IMR-90 (cell line): ENCODE results near the gene LTC4S. TPM values are rescaled to one million over a fixed set of nuclear protein-coding genes. Genes with fewer than 3 reads are reported as not detected.

Experiments used
- ATAC-seq: fragments of 200-7000 bp; cut with Tn5 transposase; 2 replicates; pipeline ENCODE4 v1.9.1; 2020; ENCODE audit warnings: low read depth, mild to moderate bottlenecking, moderate library complexity
- BruUV-seq: library from RNA; stranded (reverse); fragments of 400-500 nt; replicated peaks from 2 replicates; lab custom pipeline; 2021; lab: Mats Ljungman, UMichigan
- CTCF ChIA-PET: fragments of 300-600 bp; formaldehyde crosslinking; extraction: SDS; loops from one replicate; lab custom pipeline; 2021; ENCODE audit warnings: antibody characterized with exemption; lab: Yijun Ruan, JAX
- POLR2A ChIA-PET: fragments of 300-600 bp; sonication (Branson Sonifier 250); formaldehyde crosslinking; loops from one replicate; lab custom pipeline; 2022; ENCODE audit warnings: antibody characterized with exemption; ENCODE audit not compliant: unreplicated experiment; lab: Charles Lee
- DNase-seq: peaks from one replicate; pipeline ENCODE4 v3.0.0; 2013
- H2AFZ ChIP-seq: replicated peaks from 2 replicates; pipeline ENCODE3; 2013; ENCODE audit warnings: low read length, mild to moderate bottlenecking; ENCODE audit not compliant: poor library complexity
- H2AK5ac ChIP-seq: 2 replicates; pipeline ENCODE4 v1.6.1; 2013; ENCODE audit warnings: low read depth, low read length, inconsistent platforms
- H2AK9ac ChIP-seq: replicated peaks from 2 replicates; pipeline ENCODE3; 2013; ENCODE audit warnings: mild to moderate bottlenecking, low read depth, low read length, moderate library complexity; ENCODE audit not compliant: poor library complexity
- H2BK120ac ChIP-seq: 2 replicates; pipeline ENCODE4 v1.6.1; 2013; ENCODE audit warnings: low read depth, low read length, inconsistent platforms
- H2BK15ac ChIP-seq: 3 replicates; pipeline ENCODE4 v1.6.1; 2013; ENCODE audit warnings: low read depth, low read length, inconsistent platforms
- H2BK20ac ChIP-seq: 2 replicates; pipeline ENCODE4 v1.6.1; 2013; ENCODE audit warnings: low read depth, mild to moderate bottlenecking, inconsistent platforms, low read length, moderate library complexity
- H2BK5ac ChIP-seq: 2 replicates; pipeline ENCODE4 v1.6.1; 2013; ENCODE audit warnings: mild to moderate bottlenecking, low read depth, low read length, inconsistent platforms; ENCODE audit not compliant: poor library complexity, severe bottlenecking
- H3K14ac ChIP-seq: replicated peaks from 2 replicates; pipeline ENCODE4 v1.6.1; 2013; ENCODE audit warnings: low read depth, low read length, inconsistent platforms
- H3K18ac ChIP-seq: 2 replicates; pipeline ENCODE4 v1.6.1; 2013; ENCODE audit warnings: low read depth, low read length, control low read depth
- H3K23ac ChIP-seq: 2 replicates; pipeline ENCODE4 v1.6.1; 2013; ENCODE audit warnings: low read depth, low read length, inconsistent platforms
- H3K27ac ChIP-seq: 2 replicates; pipeline ENCODE4 v1.5.1; 2013; ENCODE audit warnings: mild to moderate bottlenecking, control low read depth, low read length; ENCODE audit not compliant: insufficient read depth
- H3K27me3 ChIP-seq: 2 replicates; pipeline ENCODE4 v1.6.1; 2013; ENCODE audit warnings: low read length; ENCODE audit not compliant: control insufficient read depth, insufficient read depth
- H3K36me3 ChIP-seq: 2 replicates; pipeline ENCODE4 v1.6.1; 2013; ENCODE audit warnings: low read length, mixed read lengths; ENCODE audit not compliant: control insufficient read depth, insufficient read depth
- H3K4ac ChIP-seq: 2 replicates; pipeline ENCODE4 v1.6.1; 2013; ENCODE audit warnings: low read depth, low read length, inconsistent platforms
- H3K4me1 ChIP-seq: 2 replicates; pipeline ENCODE4 v1.6.1; 2013; ENCODE audit warnings: low read length, mixed read lengths; ENCODE audit not compliant: control insufficient read depth, insufficient read depth
- H3K4me2 ChIP-seq: 2 replicates; pipeline ENCODE4 v1.6.1; 2013; ENCODE audit warnings: low read depth, mild to moderate bottlenecking, control low read depth, low read length, moderate library complexity
- H3K4me3 ChIP-seq: 2 replicates; pipeline ENCODE4 v1.5.1; 2013; ENCODE audit warnings: low read depth, mild to moderate bottlenecking, control low read depth, low read length, moderate library complexity; ENCODE audit not compliant: insufficient read depth
- H3K56ac ChIP-seq: 2 replicates; pipeline ENCODE4 v1.6.1; 2013; ENCODE audit warnings: low read length, inconsistent platforms; ENCODE audit not compliant: insufficient read depth; ENCODE audit errors: extremely low read depth
- H3K79me1 ChIP-seq, 2 experiments: 2 replicates each; pipeline ENCODE4 v1.6.1; 2013; ENCODE audit warnings: low read length in 2 of 2, inconsistent platforms in 1 of 2, low read depth in 1 of 2
- H3K9ac ChIP-seq: 2 replicates; pipeline ENCODE4 v1.6.1; 2013; ENCODE audit warnings: low read depth, low read length, control low read depth
- H3K9me1 ChIP-seq: 2 replicates; pipeline ENCODE4 v1.6.1; 2013; ENCODE audit warnings: low read length, inconsistent platforms; ENCODE audit not compliant: insufficient read depth
- H3K9me3 ChIP-seq: 2 replicates; pipeline ENCODE4 v1.6.1; 2013; ENCODE audit warnings: low read length; ENCODE audit not compliant: control insufficient read depth, insufficient read depth
- H4K20me1 ChIP-seq: 2 replicates; pipeline ENCODE4 v1.6.1; 2013; ENCODE audit warnings: low read length, inconsistent platforms; ENCODE audit not compliant: insufficient read depth
- H4K5ac ChIP-seq: 2 replicates; pipeline ENCODE4 v1.6.1; 2013; ENCODE audit warnings: mild to moderate bottlenecking, low read depth, low read length, control low read depth
- H4K8ac ChIP-seq, 2 experiments: 2 replicates each; pipeline ENCODE4 v1.6.1; 2013; ENCODE audit warnings: low read depth in 2 of 2, low read length in 2 of 2, control low read depth in 1 of 2, inconsistent platforms in 1 of 2
- H4K91ac ChIP-seq: 2 replicates; pipeline ENCODE4 v1.6.1; 2013; ENCODE audit warnings: low read depth, low read length, inconsistent platforms; ENCODE audit not compliant: insufficient read depth
- CEBPB ChIP-seq: IDR thresholded peaks from 2 replicates; pipeline ENCODE4 v1.6.1; 2012; ENCODE audit warnings: low read depth, low read length, improper control_type of control experiment
- CHD1 ChIP-seq: IDR thresholded peaks from 2 replicates; pipeline ENCODE4 v1.6.1; 2012; ENCODE audit warnings: low read depth, low read length, improper control_type of control experiment
- FOS ChIP-seq: fragments of 150-350 bp; IDR thresholded peaks from 2 replicates; pipeline ENCODE4 v1.6.1; 2016; ENCODE audit warnings: low read depth, low read length
- MAZ ChIP-seq: IDR thresholded peaks from 2 replicates; pipeline ENCODE4 v1.6.1; 2012; ENCODE audit warnings: low read depth, mild to moderate bottlenecking, low read length, improper control_type of control experiment, moderate library complexity, borderline replicate concordance
- RCOR1 ChIP-seq: IDR thresholded peaks from 2 replicates; pipeline ENCODE4 v1.6.1; 2012; ENCODE audit warnings: mild to moderate bottlenecking, low read length, improper control_type of control experiment; ENCODE audit not compliant: insufficient replicate concordance
- WGBS, 2 experiments: methylation state at CpG; one replicate each; pipeline versions ENCODE4 v1.1.5 to v1.1.7; 2013; ENCODE audit warnings: missing lambda C conversion rate in 2 of 2; ENCODE audit not compliant: insufficient read length in 1 of 2; ENCODE audit errors: extremely low coverage in 2 of 2; 5-methylcytosine and 5-hydroxymethylcytosine counted together
- dilution Hi-C: fragments of 300-500 bp; cut with HindIII; formaldehyde crosslinking; loops from one replicate; pipeline ENCODE4 v1.14.3; 2018; ENCODE audit warnings: low sequenced_read_pairs; ENCODE audit not compliant: unreplicated experiment
- in situ Hi-C: fragments of 300-500 bp; cut with MboI; formaldehyde crosslinking; loops from 3 replicates; pipeline ENCODE4 v1.14.3; 2019; ENCODE audit warnings: low sequenced_read_pairs, inconsistent platforms, mixed read lengths
- intact Hi-C: fragments of 100-400 bp; cut with micrococcal nuclease; formaldehyde crosslinking; loops from 2 replicates; pipeline ENCODE4 v1.10.0; 2022
- polyA plus RNA-seq, 3 experiments: library from polyadenylated mRNA; depleted of rRNA; stranded (reverse); fragments of >200 nt; gene quantifications; 2 replicates each; pipeline ENCODE4 v1.2.3, GENCODE V29; 2012; ENCODE audit warnings: low replicate concordance in 1 of 3
- total RNA-seq: library from RNA; depleted of rRNA; stranded (reverse); fragments of >200 nt; gene quantifications from 2 replicates; pipeline ENCODE4 v1.2.3, GENCODE V29; 2012

LTC4S gene
- total and polyA plus RNA-seq, 2 of the 4 experiments (the other 2 are of a cell fraction) = 0.72 TPM; not detected in 1

GRCh38 chr5:179766726-179767455 is 26.9 kb upstream of the LTC4S start:
- Histone ChIP-seq H4K91ac (peak overlapping the region; percentile 53), H3K18ac (peak overlapping the region; percentile 25; the same call in 1 of the 2 replicates), H2BK120ac (peak overlapping the region; percentile 52; the same call in 1 of the 2 replicates), H3K4ac (peak overlapping the region; percentile 94), H2BK20ac (no peak overlapping the region), H3K4me2 (peak overlapping the region; percentile 16; the same call in 1 of the 2 replicates), H3K14ac (peak overlapping the region; percentile 61), H3K4me1 (peaks cover 32% of the 10 kb centered on the region), H3K27me3 (no peaks in the 10 kb centered on the region), H2BK15ac (0 out of 3 replicates have a peak overlapping the region, but pooled peaks have one; percentile 26), H3K27ac (peak overlapping the region; percentile 82), H3K9ac (no peak overlapping the region; the same call in 1 of the 2 replicates), H3K9me1 (peaks cover 17% of the 10 kb centered on the region), H3K56ac (no peak overlapping the region), H3K36me3 (peaks cover 42% of the 10 kb centered on the region), H4K8ac (peak overlapping the region in 1 of 2 experiments; percentile 9; a peak in 2 of 4 replicates), H3K23ac (no peak overlapping the region), H3K9me3 (no peaks in the 10 kb centered on the region), H4K5ac (peak overlapping the region; percentile 43; the same call in 1 of the 2 replicates), H2BK5ac (peak overlapping the region; percentile 62), H4K20me1 (peaks cover 37% of the 10 kb centered on the region), H3K4me3 (no peak overlapping the region), H2AK9ac (peak overlapping the region; percentile 73), H2AFZ (no peak overlapping the region), H3K79me1 (peaks cover 34 to 80% of the 10 kb centered on the region in 2 experiments), H2AK5ac (peak overlapping the region; percentile 92)
- ChIA-PET POLR2A (no interaction called here), CTCF (interaction anchor here (0.9 kb wide), 1 partner anchor 12 kb away, joined by 3 read pairs; no protein-coding TSS in a partner anchor)
- BruUV-seq = no TSS peak
- dilution Hi-C loops = no loop called here
- 81% methylated on average over 6 of the region's 12 CpGs; no CpG with 5 or more reads in 1 of the 2 experiments for WGBS, 2 experiments
- ATAC-seq (no peak), DNase-seq (no peak)
- in situ Hi-C loops = no loop called here
- TF ChIP-seq CHD1 (no peak), FOS (no peak), CEBPB (no peak), RCOR1 (no peak), MAZ (no peak)
- intact Hi-C loops = no loop called here
